B cell (primary cell): ENCODE measurements around the gene ATAD3C. TPM values are rescaled to one million over a fixed set of nuclear protein-coding genes. Genes with fewer than 3 reads are reported as not detected.
A peak's percentile ranks its signal among the peaks of the same experiment; 100 is the strongest.

Source experiments
- ATAC-seq: fragments of 200-7000 bp; cut with Tn5 transposase; one replicate; pipeline ENCODE4 v1.10.0; 2021; ENCODE audit warnings: low read depth, mild to moderate bottlenecking, moderate number of reproducible peaks, moderate library complexity
- CTCF ChIA-PET: fragments of 350-600 bp; sonication (Branson Sonifier 250); formaldehyde crosslinking; loops from one replicate; lab custom pipeline; 2021; ENCODE audit warnings: antibody characterized with exemption, inconsistent platforms; lab: Charles Lee
- POLR2A ChIA-PET: fragments of 350-600 bp; sonication (Branson Sonifier 250); formaldehyde crosslinking; loops from one replicate; lab custom pipeline; 2021; ENCODE audit warnings: antibody characterized with exemption; lab: Charles Lee
- DNase-seq: peaks from one replicate; pipeline ENCODE4 v3.0.0; 2013
- H2AFZ ChIP-seq: 2 replicates; pipeline ENCODE4 v1.6.1; 2012; ENCODE audit warnings: mild to moderate bottlenecking, low read depth, low read length; ENCODE audit not compliant: insufficient read depth, poor library complexity, severe bottlenecking
- H3K27ac ChIP-seq, 2 donors: 1 replicate in 1 of 2; 2 replicates in 1 of 2; pipeline ENCODE4 v1.5.1; 2012 to 2013; ENCODE audit warnings: low read length in 2 of 2, mild to moderate bottlenecking in 2 of 2, moderate library complexity in 1 of 2
- H3K27me3 ChIP-seq, 4 experiments: fragments of 200-600 bp in 1 of 4; sonication (generic) in 1 of 4; replicated peaks in 1 of 4; 1 replicate in 2 of 4; 2 replicates in 2 of 4; pipeline versions ENCODE4 v1.6.1 to v1.7.0; 2013 to 2016; ENCODE audit warnings: low read length in 3 of 4, mild to moderate bottlenecking in 2 of 4, mixed read lengths in 1 of 4, moderate library complexity in 1 of 4; ENCODE audit not compliant: insufficient read depth in 4 of 4, control insufficient read depth in 3 of 4; ENCODE audit errors: control extremely low read depth in 1 of 4
- H3K36me3 ChIP-seq, 2 experiments: replicated peaks in 1 of 2; 1 replicate in 1 of 2; 2 replicates in 1 of 2; pipeline versions ENCODE4 v1.6.1 to v1.7.1; 2013; ENCODE audit warnings: low read length in 1 of 2; ENCODE audit not compliant: insufficient read depth in 2 of 2, control insufficient read depth in 1 of 2; ENCODE audit errors: control extremely low read depth in 1 of 2, extremely low read depth in 1 of 2
- H3K4me1 ChIP-seq, 2 donors: fragments of 200-600 bp in 1 of 2; sonication (generic) in 1 of 2; 1 replicate in 1 of 2; 2 replicates in 1 of 2; pipeline versions ENCODE4 v1.5.1 to v1.6.1; 2013 to 2017; ENCODE audit warnings: low read length in 2 of 2; ENCODE audit not compliant: control insufficient read depth in 2 of 2, insufficient read depth in 2 of 2
- H3K4me2 ChIP-seq: replicated peaks from 2 replicates; pipeline ENCODE3; 2012; ENCODE audit warnings: mild to moderate bottlenecking, low read depth, low read length; ENCODE audit not compliant: poor library complexity, severe bottlenecking
- H3K4me3 ChIP-seq, 5 experiments: fragments of 200-600 bp in 1 of 5; sonication (generic) in 1 of 5; 1 replicate in 3 of 5; 2 replicates in 2 of 5; pipeline versions ENCODE4 v1.5.1 to v1.7.0; 2011 to 2016; ENCODE audit warnings: low read length in 4 of 5, mild to moderate bottlenecking in 4 of 5, low read depth in 2 of 5, control low read depth in 1 of 5, moderate library complexity in 1 of 5; ENCODE audit not compliant: insufficient read depth in 1 of 5; ENCODE audit errors: control extremely low read depth in 1 of 5, extremely low read depth in 1 of 5
- H3K79me2 ChIP-seq: fragments of 200-600 bp; sonication (generic); one replicate; pipeline ENCODE4 v1.6.0; 2016; ENCODE audit warnings: low read length; ENCODE audit not compliant: control insufficient read depth, insufficient read depth
- H3K9ac ChIP-seq: fragments of 200-600 bp; sonication (generic); 2 replicates; pipeline ENCODE4 v1.6.1; 2017; ENCODE audit warnings: mild to moderate bottlenecking, low read length, moderate library complexity
- H3K9me3 ChIP-seq, 3 donors: one replicate each; pipeline versions ENCODE4 v1.6.1 to v1.7.1; 2013; ENCODE audit warnings: low read length in 2 of 3; ENCODE audit not compliant: control insufficient read depth in 2 of 3, insufficient read depth in 1 of 3; ENCODE audit errors: control extremely low read depth in 1 of 3
- H4K20me1 ChIP-seq: 2 replicates; pipeline ENCODE4 v1.6.0; 2012; ENCODE audit warnings: mild to moderate bottlenecking, low read length; ENCODE audit not compliant: insufficient read depth, control insufficient read depth, poor library complexity, severe bottlenecking
- H3K27ac Mint-ChIP-seq: one replicate; pipeline ENCODE4 v1.8.0; 2021; ENCODE audit warnings: mixed read lengths
- H3K27me3 Mint-ChIP-seq: one replicate; pipeline ENCODE4 v1.8.0; 2021; ENCODE audit warnings: mixed read lengths
- H3K4me1 Mint-ChIP-seq: one replicate; pipeline ENCODE4 v1.8.0; 2021; ENCODE audit warnings: mixed read lengths
- H3K4me3 Mint-ChIP-seq: one replicate; pipeline ENCODE4 v1.8.0; 2021; ENCODE audit warnings: mixed read lengths
- H3K9me3 Mint-ChIP-seq: one replicate; pipeline ENCODE4 v1.8.0; 2022; ENCODE audit warnings: mixed read lengths; ENCODE audit not compliant: insufficient read depth
- EZH2 ChIP-seq: IDR thresholded peaks from 2 replicates; pipeline ENCODE4 v1.6.1; 2012; ENCODE audit warnings: borderline replicate concordance, low read depth, mild to moderate bottlenecking, moderate library complexity, low read length; ENCODE audit not compliant: insufficient read depth, poor library complexity, severe bottlenecking
- WGBS: methylation state at CpG from one replicate; pipeline ENCODE4 v1.1.5; 2013; ENCODE audit warnings: missing lambda C conversion rate; ENCODE audit not compliant: insufficient coverage; 5-methylcytosine and 5-hydroxymethylcytosine counted together
- intact Hi-C: fragments of 100-400 bp; cut with micrococcal nuclease; formaldehyde crosslinking; loops from one replicate; pipeline ENCODE4 v1.10.0; 2022
- polyA plus RNA-seq: library from polyadenylated mRNA; depleted of rRNA; stranded (reverse); fragments of >200 nt; gene quantifications from 2 replicates; pipeline ENCODE4 v1.2.3, GENCODE V29; 2012
- total RNA-seq, 2 donors: library from RNA; stranded (reverse); fragments of 120-200 nt in 1 of 2; gene quantifications; 1 replicate in 1 of 2; 2 replicates in 1 of 2; pipeline versions ENCODE4 v1.2.3 to v1.2.4, GENCODE V29; 2013 to 2022
- TF ChIP-seq, protein P1 (sequence below): fragments of 200-600 bp; IDR thresholded peaks from one replicate; pipeline ENCODE4 v1.8.0; 2022; ENCODE audit warnings: antibody characterized with exemption, mild to moderate bottlenecking

ATAD3C gene
- total and polyA plus RNA-seq, 2 donors (not counting 1 experiment from before 2014, with no cell fraction given) = 0.20 to 1.1 TPM

DNA sequence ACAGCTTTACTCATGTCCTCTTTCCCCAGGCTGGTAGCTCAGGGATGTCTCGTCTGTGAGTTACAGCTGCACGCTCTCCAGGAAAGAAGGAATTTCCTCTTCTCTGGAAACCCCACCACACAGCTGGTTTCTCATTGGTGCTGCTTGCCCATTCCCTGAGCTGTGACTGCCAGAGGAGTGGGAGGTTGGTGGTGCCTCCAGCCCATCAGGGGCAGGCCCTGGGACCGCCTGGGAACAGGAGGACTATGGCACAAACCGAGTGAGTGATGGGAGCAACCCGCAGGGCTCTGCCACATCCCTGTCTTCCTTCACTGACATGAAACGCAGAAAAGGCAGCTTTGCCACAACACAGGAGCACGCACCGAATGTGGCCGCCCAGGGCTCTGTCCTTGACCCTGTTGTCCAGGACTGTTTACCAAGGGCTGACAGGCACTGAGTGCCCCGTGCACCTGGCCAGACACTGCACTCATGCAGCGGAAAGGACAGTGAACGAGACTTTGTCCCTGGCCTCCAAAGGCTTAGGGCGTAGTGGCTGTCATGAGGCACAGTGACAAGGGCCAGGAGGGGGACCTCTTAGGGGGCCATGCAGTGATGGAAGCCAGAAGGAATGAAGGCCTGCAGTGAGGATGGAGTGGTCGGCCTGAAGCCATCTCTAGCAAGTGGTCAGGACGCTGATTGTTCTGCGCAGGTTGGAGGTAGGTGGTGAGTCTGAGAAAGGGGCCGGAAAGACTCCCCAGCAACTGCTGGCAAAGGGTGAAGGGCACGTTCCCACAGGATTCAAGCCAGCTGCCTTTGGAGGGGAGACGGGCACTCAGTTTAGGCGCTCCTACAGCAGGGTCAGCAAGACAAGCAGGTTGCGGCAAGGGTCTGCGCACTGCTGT lies 48.7 kb upstream of the ATAD3C start:
- Mint-ChIP-seq H3K27ac (peak overlapping the region; percentile 91), H3K4me1 (peaks cover 45% of the 10 kb centered on the region), H3K9me3 (no peaks in the 10 kb centered on the region), H3K4me3 (peak overlapping the region; percentile 94), H3K27me3 (no peaks in the 10 kb centered on the region)
- POLR2A ChIA-PET = interaction anchor here (2.0 kb wide), 1 partner anchor 26 kb away, joined by 23 read pairs; the partner anchor contains the start of gene AURKAIP1
- H3K9ac ChIP-seq = peak overlapping the region; percentile 90
- no peaks in the 10 kb centered on the region for H3K9me3 ChIP-seq
- intact Hi-C loops = no loop called here
- H4K20me1 ChIP-seq = peaks cover 15% of the 10 kb centered on the region
- TF ChIP-seq, protein P1, sequence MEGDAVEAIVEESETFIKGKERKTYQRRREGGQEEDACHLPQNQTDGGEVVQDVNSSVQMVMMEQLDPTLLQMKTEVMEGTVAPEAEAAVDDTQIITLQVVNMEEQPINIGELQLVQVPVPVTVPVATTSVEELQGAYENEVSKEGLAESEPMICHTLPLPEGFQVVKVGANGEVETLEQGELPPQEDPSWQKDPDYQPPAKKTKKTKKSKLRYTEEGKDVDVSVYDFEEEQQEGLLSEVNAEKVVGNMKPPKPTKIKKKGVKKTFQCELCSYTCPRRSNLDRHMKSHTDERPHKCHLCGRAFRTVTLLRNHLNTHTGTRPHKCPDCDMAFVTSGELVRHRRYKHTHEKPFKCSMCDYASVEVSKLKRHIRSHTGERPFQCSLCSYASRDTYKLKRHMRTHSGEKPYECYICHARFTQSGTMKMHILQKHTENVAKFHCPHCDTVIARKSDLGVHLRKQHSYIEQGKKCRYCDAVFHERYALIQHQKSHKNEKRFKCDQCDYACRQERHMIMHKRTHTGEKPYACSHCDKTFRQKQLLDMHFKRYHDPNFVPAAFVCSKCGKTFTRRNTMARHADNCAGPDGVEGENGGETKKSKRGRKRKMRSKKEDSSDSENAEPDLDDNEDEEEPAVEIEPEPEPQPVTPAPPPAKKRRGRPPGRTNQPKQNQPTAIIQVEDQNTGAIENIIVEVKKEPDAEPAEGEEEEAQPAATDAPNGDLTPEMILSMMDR = no peak
- TF ChIP-seq EZH2 = no peak
- CTCF ChIA-PET = interaction anchor here (0.8 to 2.3 kb wide), 3 partner anchors 24 to 29 kb away, joined by 3 to 12 read pairs (median 4); partner anchors contain the start of gene AURKAIP1
- peak overlapping the region in 3 of 5 experiments; percentile 92 to 96 (median 95) for H3K4me3 ChIP-seq
- peaks cover 27 to 34% of the 10 kb centered on the region in 2 donors for H3K4me1 ChIP-seq
- H3K79me2 ChIP-seq = peaks cover 58% of the 10 kb centered on the region
- H3K36me3 ChIP-seq = peaks cover 0 to 47% of the 10 kb centered on the region in 2 experiments
- H3K27ac ChIP-seq = peak overlapping the region; percentile 33 to 85
- WGBS = 94% methylated on average over 20 of the region's 22 CpGs
- no peaks in the 10 kb centered on the region for H3K27me3 ChIP-seq
- H2AFZ ChIP-seq = no peak overlapping the region
- peak overlapping the region; percentile 91 for H3K4me2 ChIP-seq
- ATAC-seq (no peak), DNase-seq (peak; percentile 36)

DNA sequence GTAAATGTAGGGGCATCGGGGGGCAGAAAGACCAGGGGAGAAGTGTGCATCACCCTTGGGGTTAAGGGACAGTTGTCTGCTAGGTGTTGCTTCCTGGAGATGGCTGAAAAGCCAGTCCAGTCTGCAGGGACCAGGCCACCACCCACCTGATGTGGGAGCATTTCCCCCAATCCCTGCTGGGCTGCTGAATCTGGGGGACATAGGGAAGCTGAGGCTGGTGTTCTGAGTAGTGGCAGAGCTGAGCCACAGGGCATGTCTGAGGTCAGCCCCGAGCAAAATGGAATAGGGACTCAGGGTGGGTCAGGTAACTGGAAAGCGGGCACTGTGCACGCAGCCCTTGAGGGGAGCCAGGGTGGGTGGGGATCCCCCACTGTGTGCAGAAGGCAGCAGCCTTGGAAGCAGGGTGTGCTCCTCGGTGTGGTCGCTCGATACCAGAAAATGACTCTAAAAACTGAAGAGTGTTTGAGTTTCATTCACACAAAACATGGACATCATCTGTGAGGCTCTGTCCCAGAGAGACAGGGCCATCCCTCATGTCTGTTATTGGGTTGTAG lies 48.0 kb upstream of the ATAD3C start:
- ATAC-seq = no peak
- H3K27ac ChIP-seq = no peak overlapping the region
- Mint-ChIP-seq H3K27me3 (no peaks in the 10 kb centered on the region), H3K4me1 (peaks cover 50% of the 10 kb centered on the region), H3K9me3 (no peaks in the 10 kb centered on the region), H3K27ac (peak overlapping the region; percentile 42), H3K4me3 (peak overlapping the region; percentile 94)
- DNase-seq = no peak
- no peaks in the 10 kb centered on the region for H3K27me3 ChIP-seq
- no peak overlapping the region for H3K4me3 ChIP-seq
- peaks cover 22% of the 10 kb centered on the region for H4K20me1 ChIP-seq
- no peaks in the 10 kb centered on the region for H3K9me3 ChIP-seq
- intact Hi-C loops = no loop called here
- H3K4me2 ChIP-seq = no peak overlapping the region
- no peak overlapping the region for H3K9ac ChIP-seq
- peaks cover 34 to 41% of the 10 kb centered on the region in 2 donors for H3K4me1 ChIP-seq
- WGBS = 95% methylated on average over 6 of the region's 7 CpGs
- TF ChIP-seq, protein P1 = no peak
- no peak for TF ChIP-seq EZH2
- peaks cover 0 to 52% of the 10 kb centered on the region in 2 experiments for H3K36me3 ChIP-seq
- ChIA-PET CTCF (no interaction called here), POLR2A (no interaction called here)
- H2AFZ ChIP-seq = no peak overlapping the region
- H3K79me2 ChIP-seq = peaks cover 61% of the 10 kb centered on the region
